HG03159 (cell line): Measurements from ENCODE around the gene PAN2.

Experiments used
- ATAC-seq: cut with Tn5 transposase; IDR thresholded peaks from one replicate; pipeline ENCODE4 v1.9.1; 2021; ENCODE audit warnings: mild to moderate bottlenecking, moderate library complexity; ENCODE audit not compliant: unreplicated experiment

Gene PAN2, protein sequence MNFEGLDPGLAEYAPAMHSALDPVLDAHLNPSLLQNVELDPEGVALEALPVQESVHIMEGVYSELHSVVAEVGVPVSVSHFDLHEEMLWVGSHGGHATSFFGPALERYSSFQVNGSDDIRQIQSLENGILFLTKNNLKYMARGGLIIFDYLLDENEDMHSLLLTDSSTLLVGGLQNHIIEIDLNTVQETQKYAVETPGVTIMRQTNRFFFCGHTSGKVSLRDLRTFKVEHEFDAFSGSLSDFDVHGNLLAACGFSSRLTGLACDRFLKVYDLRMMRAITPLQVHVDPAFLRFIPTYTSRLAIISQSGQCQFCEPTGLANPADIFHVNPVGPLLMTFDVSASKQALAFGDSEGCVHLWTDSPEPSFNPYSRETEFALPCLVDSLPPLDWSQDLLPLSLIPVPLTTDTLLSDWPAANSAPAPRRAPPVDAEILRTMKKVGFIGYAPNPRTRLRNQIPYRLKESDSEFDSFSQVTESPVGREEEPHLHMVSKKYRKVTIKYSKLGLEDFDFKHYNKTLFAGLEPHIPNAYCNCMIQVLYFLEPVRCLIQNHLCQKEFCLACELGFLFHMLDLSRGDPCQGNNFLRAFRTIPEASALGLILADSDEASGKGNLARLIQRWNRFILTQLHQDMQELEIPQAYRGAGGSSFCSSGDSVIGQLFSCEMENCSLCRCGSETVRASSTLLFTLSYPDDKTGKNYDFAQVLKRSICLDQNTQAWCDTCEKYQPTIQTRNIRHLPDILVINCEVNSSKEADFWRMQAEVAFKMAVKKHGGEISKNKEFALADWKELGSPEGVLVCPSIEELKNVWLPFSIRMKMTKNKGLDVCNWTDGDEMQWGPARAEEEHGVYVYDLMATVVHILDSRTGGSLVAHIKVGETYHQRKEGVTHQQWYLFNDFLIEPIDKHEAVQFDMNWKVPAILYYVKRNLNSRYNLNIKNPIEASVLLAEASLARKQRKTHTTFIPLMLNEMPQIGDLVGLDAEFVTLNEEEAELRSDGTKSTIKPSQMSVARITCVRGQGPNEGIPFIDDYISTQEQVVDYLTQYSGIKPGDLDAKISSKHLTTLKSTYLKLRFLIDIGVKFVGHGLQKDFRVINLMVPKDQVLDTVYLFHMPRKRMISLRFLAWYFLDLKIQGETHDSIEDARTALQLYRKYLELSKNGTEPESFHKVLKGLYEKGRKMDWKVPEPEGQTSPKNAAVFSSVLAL

DNA sequence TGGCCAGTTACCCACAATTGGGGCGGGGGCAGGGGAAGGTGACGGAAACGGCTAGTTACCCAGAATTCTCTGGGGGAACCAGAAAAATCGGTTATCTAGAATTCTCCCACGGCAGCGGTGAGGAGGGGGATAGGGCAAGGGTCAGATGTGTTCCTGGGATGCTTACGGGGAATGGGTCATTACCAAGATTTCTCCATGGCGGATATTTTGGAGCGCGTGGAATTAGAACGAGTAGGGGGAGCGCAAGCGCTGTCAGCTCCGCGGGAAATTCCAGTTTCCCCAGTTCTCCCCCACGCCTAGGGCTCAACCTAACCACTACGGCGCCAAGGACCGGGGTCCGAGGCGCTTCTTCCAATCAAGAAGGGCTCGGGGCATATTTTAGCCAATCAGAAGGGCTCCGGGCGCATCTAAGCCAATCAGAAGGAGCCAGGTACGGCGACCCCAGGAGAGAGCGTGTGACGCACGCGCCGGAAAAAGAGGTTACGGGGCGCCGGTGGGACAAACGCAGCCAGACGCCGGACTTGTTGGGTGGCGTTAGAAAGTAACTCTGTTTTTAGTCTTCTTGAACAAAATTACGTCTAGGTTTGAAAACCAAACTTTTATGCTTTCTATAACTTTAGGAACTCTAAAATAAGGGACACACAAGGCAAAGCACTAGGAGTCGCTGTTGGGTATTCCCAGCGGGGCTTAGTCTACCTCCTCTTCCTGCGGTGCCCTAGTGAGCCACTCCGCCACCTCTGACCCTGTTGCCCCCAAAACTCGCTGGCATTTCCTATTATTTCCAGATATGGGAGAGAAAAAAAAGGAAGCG, at the start of gene PAN2:
TSS of gene PAN2 (minus strand) at position 322 of the 811 bp plus-strand sequence. CDS start 906 bp downstream, outside the sequence.
- peak; percentile 95 for ATAC-seq

DNA sequence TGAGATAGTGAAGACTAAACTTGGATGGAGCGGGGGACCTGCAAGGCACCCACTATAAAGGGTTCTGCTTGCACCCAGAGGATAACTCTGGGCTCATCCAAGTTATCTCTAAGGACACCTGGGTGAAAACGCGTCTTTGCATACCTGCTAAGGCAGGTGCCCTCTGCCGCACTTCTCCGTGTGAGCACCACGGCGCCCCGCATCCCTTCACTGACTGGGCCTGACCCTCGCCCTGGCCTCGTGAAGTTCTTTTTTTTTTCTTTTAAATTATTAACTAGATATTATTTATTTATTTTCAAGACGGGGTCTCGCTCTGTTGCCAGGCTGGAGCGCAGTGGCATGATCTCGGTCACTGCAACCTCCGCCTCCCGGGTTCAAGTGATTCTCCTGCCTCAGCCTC, 48.8 kb upstream of the PAN2 start:
- ATAC-seq: no peak

DNA sequence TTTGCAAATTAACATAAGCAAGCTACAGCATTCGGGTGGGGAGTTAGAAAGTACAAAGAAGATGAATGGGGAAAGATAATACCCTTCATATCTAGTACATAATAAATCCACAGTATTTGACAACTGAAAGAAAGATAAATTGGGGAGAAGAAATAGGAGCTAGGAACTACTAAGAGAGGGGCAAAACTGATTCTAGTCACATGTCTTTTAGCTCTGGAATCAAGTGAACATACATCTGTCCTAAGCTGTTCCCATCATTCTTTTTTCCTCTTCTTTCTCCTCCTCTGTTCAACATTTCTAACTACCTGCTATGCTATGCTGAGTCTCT, 44.2 kb upstream of the PAN2 start:
- no peak for ATAC-seq

DNA sequence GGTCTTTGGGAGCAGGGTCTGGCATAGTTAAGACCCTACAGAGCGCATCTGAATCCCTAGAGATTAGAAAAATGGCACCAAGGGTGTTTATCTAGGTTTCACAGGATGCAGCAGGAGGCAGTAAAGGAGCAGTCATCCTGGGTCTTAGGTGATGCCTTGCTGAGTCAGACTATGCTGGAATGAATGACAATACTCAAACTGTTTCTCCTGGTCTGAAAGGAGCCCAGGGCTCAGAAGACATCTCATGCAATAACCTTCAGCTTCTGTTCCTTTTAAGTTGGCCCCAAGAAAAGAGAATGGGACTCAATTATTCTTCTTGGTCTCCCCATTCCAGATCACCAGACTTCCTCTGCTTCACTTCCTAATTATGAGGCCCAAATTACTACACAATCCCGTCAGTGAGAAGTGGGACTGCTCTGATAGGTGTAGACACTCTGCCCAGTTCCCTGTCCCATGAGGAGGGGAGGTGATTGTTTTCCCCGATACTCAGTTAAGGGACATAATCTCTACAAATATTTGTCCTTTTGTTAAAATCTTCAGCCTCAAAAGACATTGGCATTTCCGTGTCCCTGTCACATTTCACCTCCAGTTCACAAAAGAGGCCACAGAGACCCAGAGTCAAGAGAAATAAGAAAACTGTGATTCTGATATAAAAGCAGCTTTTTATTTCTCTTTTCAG, 43.6 kb upstream of the PAN2 start:
- no peak for ATAC-seq

DNA sequence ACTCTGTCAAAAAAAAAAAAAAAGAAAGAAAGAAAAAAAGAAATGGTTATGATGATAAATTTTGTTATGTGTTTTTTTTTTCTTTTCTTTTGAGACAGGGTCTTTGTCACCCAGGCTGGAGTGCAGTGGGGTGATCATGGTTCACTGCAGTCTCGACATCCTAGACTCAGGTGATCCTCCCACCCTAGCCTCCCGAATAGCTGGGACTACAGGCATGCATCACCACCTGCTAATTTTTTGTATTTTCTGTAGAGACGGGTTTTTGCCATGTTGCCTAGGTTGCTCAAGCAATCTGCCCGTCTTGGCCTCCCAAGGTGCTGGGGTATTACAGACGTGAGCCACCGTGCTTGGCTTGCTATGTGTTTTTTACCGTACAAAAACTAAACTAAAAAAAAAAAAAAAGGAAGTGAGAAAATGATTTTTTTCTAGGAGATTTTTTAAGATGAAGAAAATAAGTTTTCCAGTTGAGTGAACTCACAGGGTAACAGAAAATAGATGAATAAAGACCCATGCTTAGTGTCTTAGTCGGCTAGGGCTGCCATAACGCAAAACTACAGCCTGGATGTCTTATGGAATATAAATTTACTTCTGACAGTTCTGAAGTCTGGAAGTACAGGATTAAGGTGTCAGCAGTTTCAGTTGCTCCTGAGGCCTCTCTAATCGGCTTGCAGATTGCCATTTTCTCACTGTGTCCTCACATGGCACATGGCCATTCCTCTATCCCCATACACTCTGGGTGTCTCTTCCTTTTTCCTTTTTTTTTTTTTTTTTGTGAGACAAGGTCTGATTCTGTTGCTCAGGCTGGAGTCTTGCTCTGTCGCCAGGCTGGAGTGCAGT, 42.0 kb upstream of the PAN2 start:
- ATAC-seq: peak; percentile 74

DNA sequence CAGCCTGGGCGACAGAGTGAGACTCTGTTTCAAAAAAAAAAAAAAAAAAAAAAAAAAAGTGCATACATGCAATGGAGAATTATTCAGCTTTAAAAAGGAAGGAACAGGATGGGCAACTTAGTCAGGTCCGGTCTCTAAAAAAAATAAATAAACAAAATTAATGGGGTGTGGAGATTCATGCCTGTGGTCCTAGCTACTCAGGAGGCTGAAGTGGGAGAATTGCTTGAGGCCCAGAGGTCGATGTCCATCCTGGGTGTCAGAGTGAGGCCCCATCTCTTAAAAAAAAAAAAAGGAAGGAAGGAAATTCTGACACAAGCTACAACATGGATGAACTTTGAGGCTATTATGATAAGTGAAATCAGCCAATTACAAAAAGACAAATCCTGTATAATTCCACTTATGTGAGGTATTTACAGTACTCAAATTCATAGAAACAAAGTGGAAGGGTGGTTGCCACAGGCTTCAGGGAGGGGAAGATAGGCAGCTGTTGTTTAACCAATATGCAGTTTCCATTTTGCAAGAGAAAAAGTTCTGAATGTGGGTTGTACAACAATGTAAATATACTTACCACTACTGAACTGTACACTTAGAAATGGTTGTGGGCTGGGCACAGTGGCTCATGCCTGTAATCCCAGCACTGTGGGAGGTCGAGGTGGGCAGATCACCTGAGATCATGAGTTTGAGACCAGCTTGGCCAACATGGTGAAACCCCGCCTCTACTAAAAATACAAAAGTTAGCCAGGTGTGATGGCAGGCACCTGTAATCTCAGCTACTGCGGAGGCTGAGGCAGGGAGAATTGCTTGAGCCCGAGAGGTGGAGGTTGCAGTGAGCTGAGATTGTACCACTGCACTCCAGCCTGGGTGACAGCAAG, 41.2 kb upstream of the PAN2 start:
- ATAC-seq: peak; percentile 37

DNA sequence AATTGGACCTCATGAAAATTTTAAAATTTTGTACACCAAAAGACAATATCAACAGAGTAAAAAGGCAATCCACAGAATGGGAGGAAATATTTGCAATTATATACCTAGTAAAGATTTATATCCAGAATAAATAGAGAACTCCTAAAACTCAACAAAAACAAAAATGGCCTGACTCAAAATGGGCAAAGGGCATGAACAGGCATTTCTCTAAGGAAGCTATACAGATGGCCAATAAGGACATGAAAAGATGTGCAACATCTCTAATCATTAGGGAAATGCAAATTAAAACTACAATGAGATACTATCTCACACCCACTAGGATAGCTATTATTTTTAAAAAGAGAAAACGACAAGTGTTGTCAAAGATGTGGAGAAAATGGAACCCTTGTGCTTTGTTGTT, 39.7 kb upstream of the PAN2 start:
- ATAC-seq: no peak

DNA sequence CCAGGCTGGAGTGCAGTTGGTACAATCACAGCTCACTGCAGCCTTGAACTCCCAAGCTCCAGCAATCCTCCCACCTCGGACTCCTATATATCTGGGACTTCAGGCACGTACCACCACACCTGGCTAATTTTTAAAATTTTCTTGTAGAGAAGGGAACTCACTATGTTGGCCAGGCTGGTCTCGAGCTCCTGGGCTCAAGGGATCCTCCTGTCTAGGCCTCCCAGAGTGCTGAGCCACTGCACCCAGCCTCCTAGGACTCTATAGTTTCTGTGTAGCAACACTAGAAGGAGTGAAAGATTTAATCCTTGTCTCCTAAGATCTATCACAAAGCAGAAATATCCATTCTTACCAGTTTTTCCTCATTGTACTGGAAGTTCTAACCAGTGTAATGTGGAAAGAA, 33.1 kb upstream of the PAN2 start:
- ATAC-seq: no peak

DNA sequence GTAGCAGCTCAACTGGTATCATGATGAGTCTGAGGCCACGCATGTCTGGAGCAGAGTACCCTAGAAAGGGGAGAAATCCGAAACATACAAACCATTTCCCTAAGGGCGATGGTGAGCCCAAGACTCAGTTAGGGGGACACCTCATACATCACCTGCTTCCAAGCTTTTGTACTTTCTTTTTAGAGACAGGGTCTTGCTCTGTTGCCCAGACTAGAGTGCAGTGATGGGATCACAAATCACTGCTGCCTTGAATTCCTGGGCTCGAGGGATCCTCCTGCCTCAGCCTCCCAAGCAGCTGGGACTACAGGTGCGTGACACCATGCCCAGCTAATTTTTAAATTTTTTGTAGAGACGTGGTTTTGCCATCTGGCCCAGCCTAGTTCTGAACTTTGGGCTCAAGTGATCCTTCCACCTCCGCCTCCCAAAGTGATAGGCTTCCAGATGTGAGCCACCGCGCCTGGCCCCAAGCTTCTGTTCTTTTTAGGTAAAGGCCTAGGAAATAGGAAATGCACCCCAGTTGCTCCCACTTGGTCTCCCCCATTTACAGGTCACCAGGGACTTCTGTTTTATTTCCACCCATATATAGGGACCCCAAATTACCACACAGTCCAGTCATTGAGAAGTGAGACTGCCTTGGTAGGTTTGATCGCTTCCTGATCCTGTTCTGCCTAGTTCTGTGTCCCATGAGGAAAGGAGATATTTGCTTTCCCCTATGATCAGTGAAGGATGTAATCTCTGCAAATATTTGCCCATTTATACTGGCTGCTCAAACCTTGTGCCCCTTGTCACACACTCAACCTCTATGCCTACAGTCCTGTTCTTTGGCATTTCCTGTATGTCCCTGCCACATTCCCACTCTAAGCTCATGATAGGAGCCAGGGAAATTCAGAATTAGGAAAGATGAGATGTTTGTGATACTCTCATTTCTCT, 28.6 kb upstream of the PAN2 start, which contains the start of gene APOF:
TSS of gene APOF (minus strand) at position 728 of the 930 bp plus-strand sequence. CDS start at position 616, 112 bp downstream.
- ATAC-seq: no peak

DNA sequence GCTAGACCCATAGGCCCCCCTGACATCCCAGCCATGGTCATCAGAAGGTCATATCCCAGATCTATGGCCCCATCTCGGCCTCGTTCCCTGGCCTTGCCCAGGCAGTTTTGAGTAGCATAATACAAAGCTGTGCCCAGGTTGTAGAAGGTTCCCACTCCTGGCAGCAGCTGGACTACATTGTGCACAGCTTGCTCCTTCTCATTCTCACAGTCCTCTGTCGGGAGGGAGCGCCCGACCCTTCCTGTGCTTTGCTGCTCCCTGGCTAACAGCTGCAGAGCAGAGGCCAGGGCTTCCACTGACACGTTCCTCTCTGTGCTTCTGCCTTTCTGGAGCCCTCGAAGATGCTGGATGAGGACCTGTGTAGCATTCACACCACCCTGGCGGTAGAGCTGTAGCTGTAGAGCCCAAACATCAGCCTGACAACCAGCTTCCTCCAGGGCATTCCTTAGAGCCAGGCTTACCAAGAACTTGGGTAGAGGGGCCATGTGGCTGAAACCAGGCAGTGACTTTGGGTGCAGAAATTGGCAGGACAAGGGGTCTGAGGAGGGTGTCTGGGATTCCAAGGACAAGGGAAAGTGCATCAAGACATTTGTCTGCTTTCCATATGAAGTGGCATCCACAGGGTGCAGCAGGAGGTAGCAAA, 27.8 kb upstream of the PAN2 start:
- ATAC-seq: no peak

DNA sequence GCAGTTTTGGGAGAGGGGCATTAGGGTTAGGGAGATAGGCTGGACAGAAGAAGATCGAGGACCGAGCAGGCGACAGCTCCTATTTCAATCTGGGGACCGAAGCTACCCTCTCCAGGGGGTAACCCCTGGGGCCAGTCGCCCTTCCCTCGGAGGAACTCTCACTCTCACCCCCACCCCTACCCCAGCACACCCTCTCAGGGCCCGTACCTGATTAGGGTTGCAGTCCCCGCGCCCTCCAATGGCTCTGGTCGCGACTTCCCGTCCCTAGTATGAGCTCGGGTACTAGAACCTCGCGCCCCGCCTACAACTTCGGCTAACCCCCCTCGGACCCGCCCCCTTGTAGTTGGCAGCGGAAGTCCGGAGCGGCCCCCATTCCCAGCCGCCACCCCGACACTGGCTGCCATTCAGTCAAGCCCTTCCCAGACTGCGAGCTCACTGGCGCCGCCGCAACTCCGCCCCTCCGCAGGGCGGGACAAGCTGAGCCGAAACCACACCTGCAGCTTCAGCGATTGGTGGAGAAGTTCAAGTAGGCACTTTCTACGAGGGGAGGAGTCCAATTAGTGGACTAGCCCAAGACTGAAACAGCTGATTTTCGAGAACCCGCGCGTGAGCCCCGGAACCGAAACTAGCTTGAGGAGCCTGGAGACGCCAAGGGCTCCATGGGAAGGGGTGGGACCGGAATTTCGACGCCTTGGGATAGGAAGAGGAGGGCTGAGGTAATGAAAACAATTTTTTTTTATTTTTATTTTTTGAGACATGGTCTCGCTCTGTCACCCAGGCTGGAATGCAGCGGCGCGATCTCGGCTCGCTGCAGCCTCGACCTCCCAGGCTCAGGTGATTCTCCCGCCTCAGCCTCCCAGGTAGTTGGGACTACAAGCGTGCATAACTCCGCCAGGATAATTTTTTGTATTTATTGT, 26.3 kb upstream of the PAN2 start, which contains the start of gene STAT2:
TSS of gene STAT2 (minus strand) at position 257 of the 917 bp plus-strand sequence. CDS start 3,536 bp downstream, outside the sequence.
- ATAC-seq: peak; percentile 95

DNA sequence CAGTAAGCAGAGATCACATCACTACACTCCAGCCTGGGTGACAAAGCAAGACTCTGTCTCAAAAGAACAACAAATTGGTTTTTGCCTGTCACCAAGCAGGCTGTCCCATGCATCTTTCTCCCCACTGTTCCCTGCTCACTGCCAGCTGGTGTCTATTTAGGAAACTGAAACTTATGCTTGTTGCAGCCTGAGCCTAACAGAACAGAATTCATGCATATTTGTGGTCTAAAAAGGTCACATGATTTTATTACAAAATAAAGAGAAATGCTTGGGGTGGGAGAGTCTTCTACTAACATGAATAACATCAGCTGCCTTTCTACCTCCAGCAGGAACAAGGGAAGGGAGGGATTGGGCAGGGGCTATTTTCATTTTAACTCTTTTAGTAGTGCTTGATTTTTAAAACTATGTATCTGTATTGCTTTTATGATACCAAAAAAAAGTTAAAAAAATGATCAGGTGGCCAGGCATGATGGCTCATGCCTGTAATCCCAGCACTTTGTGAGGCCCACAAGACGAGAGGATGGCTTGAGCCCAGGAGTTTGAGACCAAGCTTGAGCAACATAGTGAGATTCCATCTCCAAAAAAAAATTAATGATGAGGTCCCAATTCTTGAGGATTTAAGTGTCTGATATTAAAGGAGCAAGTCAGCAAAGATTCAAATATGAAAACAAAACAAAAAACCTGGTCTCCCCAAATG, 25.2 kb upstream of the PAN2 start:
- no peak for ATAC-seq

DNA sequence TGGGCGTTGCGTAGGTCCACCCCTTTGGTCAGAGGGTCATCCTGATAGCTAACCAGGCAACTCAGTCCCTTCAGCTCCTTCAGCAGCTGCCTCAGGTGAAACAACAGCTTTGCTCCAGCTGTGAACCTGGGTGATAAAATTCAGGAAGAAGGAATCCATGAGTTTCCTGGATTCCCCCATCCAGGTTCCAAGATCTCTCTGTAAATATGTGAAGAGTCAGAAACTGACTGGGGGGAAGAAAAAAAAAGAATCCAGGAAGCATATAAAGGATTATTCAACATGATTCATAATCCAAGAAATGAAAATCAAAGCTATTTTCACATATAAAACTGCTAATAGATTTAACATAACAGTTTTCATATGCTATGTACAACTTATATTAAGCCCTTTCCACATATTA, 17.5 kb upstream of the PAN2 start:
- ATAC-seq: no peak

DNA sequence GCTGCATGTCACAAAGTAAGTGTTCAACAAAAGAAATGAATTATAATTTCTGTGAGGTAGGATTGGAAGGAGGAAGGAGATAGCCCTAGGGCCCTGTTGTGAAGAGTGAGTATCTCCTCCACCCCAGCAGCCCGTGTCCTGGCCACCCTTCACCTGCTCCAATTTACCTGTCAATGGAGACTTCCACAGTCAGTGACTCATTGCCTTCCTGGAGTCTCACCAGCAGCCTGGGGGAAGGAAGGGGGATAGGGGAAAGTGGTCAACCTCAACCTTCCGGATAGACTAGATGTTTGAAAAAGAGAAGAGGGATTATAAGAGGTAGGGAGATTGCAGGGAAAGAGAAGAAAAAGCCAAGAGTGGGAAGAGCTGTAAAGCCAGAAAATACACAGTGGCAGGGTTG, 16.9 kb upstream of the PAN2 start:
- no peak for ATAC-seq

DNA sequence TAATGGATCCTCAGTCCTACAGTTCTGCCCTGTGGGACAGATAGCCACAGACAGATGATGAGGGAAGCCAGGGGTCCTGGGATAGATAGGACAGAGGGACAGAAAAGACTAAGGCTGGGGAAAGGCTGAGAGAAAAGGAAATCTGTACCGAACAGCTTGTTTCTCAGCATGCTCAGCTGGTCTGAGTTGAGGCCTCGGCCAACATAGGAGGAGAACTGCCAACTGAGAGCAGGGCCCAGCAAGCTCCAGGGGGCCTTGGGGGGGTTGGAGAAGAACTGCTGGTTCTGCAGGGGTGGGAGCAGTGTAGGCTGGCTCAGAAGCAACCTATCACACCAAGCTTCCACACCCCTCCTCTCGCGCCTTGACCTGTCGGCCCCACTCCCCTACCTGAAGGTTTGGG, 15.0 kb upstream of the PAN2 start:
- no peak for ATAC-seq
